Measurements from ENCODE around the gene FTO. TPM values are rescaled to one million over a fixed set of nuclear protein-coding genes. Genes with fewer than 3 reads are reported as not detected.

FTO gene
- total RNA-seq, 1 donor from 2014 or later = 106 TPM

DNA sequence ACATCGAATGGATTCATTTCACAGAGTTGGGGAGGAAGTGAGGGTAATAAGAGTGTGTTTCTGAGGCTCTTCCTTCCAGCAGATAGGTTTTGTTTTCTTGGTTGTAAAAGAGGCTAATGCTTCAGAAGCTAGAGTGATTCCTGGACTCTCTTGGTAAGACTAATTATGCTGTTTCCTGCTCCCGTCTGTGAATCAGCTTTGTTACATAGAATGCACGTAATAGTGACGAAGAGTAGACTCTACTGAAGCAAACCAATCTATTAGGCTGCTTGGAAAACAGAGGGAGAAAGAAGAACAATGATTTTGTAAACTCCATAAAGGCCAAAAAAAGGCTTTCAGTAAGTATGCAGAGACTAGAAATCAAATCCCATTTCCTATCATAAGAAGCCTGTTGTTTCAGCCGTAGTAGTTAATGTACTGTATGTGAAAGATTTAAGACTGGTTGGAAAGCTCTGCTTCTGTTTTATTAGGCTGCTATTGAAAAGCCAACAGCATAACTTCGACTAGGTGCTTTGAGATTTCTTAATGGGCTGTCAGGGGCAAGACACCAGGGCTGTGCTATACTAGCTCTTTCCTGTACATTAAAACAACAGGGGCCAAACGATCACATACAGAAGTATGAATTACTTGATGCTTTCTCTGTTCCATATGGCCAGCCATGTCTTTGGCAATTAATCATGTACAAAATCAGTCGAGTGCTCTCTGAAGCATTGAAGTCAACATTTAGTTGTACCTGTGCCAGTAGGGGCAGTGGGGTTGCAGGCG is 219.0 kb downstream of the FTO start:
- DNase-seq = no peak
- Mint-ChIP-seq H3K36me3 (ENCODE audit: unreplicated experiment) (no peaks in the 10 kb centered on the region), H3K4me1 (ENCODE audit: low read depth, unreplicated experiment) (peaks cover 7% of the 10 kb centered on the region), H3K9me3 (ENCODE audit: unreplicated experiment) (no peaks in the 10 kb centered on the region), H3K4me3 (ENCODE audit: unreplicated experiment) (no peak overlapping the region), H3K27ac (ENCODE audit: unreplicated experiment) (no peak overlapping the region), H3K27me3 (ENCODE audit: unreplicated experiment) (no peaks in the 10 kb centered on the region)
- TF ChIP-seq CTCF (IDR thresholded peaks at IDR 0.05; ENCODE audit: partially characterized antibody, unreplicated experiment) = no peak

GRCh38 chr16:53924331-53925106 is 220.6 kb downstream of the FTO start:
- Mint-ChIP-seq H3K36me3 (ENCODE audit: unreplicated experiment) (no peaks in the 10 kb centered on the region), H3K4me3 (ENCODE audit: unreplicated experiment) (no peak overlapping the region), H3K27me3 (ENCODE audit: unreplicated experiment) (no peaks in the 10 kb centered on the region), H3K27ac (ENCODE audit: unreplicated experiment) (no peak overlapping the region), H3K9me3 (ENCODE audit: unreplicated experiment) (no peaks in the 10 kb centered on the region), H3K4me1 (ENCODE audit: low read depth, unreplicated experiment) (peaks cover 7% of the 10 kb centered on the region)
- TF ChIP-seq CTCF (IDR thresholded peaks at IDR 0.05; ENCODE audit: partially characterized antibody, unreplicated experiment) = no peak
- no peak for DNase-seq

GRCh38 chr16:53925107-53925410 is 221.1 kb downstream of the FTO start:
- DNase-seq = no peak
- no peak overlapping the region for H3K4me3 Mint-ChIP-seq (ENCODE audit: unreplicated experiment)
- H3K27ac Mint-ChIP-seq (ENCODE audit: unreplicated experiment) = no peak overlapping the region
- TF ChIP-seq CTCF (IDR thresholded peaks at IDR 0.05; ENCODE audit: partially characterized antibody, unreplicated experiment) = no peak
- no peaks in the 10 kb centered on the region for H3K27me3 Mint-ChIP-seq (ENCODE audit: unreplicated experiment)
- H3K4me1 Mint-ChIP-seq (ENCODE audit: low read depth, unreplicated experiment) = peaks cover 7% of the 10 kb centered on the region
- no peaks in the 10 kb centered on the region for H3K36me3 Mint-ChIP-seq (ENCODE audit: unreplicated experiment)
- no peaks in the 10 kb centered on the region for H3K9me3 Mint-ChIP-seq (ENCODE audit: unreplicated experiment)

DNA sequence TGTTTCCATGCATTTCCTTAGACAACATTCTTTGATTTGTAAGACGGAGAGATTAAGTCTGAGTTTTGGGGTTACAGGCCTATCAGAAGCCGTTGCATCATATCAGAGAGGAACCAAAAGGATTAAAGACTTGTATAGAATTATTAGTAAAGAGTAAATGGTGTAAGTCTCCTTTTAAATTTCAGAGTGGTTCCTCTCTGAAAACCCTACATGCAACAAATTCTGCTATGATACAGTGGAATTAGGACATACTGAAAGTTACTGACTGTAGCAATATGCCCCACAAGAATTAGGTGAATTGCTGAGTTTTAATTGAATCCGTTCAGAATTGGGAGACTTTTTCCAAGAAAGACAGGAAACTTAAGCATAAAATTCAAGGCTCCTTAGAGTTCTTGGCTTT is 221.6 kb downstream of the FTO start:
- no peaks in the 10 kb centered on the region for H3K27me3 Mint-ChIP-seq (ENCODE audit: unreplicated experiment)
- no peaks in the 10 kb centered on the region for H3K9me3 Mint-ChIP-seq (ENCODE audit: unreplicated experiment)
- no peak overlapping the region for H3K4me3 Mint-ChIP-seq (ENCODE audit: unreplicated experiment)
- no peak for TF ChIP-seq CTCF (IDR thresholded peaks at IDR 0.05; ENCODE audit: partially characterized antibody, unreplicated experiment)
- no peak overlapping the region for H3K27ac Mint-ChIP-seq (ENCODE audit: unreplicated experiment)
- no peaks in the 10 kb centered on the region for H3K36me3 Mint-ChIP-seq (ENCODE audit: unreplicated experiment)
- DNase-seq = no peak
- H3K4me1 Mint-ChIP-seq (ENCODE audit: low read depth, unreplicated experiment) = peaks cover 6% of the 10 kb centered on the region

DNA sequence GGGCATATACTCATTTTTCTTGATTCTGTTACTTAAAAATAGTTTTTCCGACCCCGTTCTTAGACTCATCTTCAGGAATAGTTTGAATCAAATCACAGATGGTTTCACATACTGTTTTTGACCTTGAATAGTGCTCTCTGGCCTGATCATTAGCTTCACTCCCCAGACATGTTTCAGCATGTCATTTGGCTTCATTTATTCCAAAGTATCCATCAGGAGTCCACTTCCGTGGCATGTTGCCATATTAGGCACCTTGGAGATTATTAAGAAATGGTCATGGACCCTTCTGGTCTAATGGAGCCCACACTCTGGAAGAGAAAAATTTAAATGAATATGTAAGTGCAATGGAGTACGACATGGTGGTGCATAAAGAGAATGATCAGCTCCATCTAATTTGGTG is 222.3 kb downstream of the FTO start:
- H3K27ac Mint-ChIP-seq (ENCODE audit: unreplicated experiment) = no peak overlapping the region
- TF ChIP-seq CTCF (IDR thresholded peaks at IDR 0.05; ENCODE audit: partially characterized antibody, unreplicated experiment) = no peak
- no peak for DNase-seq
- peaks cover 3% of the 10 kb centered on the region for H3K4me1 Mint-ChIP-seq (ENCODE audit: low read depth, unreplicated experiment)
- no peaks in the 10 kb centered on the region for H3K36me3 Mint-ChIP-seq (ENCODE audit: unreplicated experiment)
- no peaks in the 10 kb centered on the region for H3K9me3 Mint-ChIP-seq (ENCODE audit: unreplicated experiment)
- H3K27me3 Mint-ChIP-seq (ENCODE audit: unreplicated experiment) = no peaks in the 10 kb centered on the region
- H3K4me3 Mint-ChIP-seq (ENCODE audit: unreplicated experiment) = no peak overlapping the region
